ENCODE results near the gene SGPL1.

GRCh38 chr10:70866424-70866823 lies 50.7 kb downstream of the SGPL1 start:
- no peak for TF ChIP-seq EZH2 (IDR thresholded peaks at IDR 0.05; ENCODE audit: low read length)
- TF ChIP-seq, protein P1, sequence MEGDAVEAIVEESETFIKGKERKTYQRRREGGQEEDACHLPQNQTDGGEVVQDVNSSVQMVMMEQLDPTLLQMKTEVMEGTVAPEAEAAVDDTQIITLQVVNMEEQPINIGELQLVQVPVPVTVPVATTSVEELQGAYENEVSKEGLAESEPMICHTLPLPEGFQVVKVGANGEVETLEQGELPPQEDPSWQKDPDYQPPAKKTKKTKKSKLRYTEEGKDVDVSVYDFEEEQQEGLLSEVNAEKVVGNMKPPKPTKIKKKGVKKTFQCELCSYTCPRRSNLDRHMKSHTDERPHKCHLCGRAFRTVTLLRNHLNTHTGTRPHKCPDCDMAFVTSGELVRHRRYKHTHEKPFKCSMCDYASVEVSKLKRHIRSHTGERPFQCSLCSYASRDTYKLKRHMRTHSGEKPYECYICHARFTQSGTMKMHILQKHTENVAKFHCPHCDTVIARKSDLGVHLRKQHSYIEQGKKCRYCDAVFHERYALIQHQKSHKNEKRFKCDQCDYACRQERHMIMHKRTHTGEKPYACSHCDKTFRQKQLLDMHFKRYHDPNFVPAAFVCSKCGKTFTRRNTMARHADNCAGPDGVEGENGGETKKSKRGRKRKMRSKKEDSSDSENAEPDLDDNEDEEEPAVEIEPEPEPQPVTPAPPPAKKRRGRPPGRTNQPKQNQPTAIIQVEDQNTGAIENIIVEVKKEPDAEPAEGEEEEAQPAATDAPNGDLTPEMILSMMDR (optimal IDR thresholded peaks at IDR 0.05 in 1 of 3, IDR thresholded peaks at IDR 0.05 in 1 of 3, conservative IDR thresholded peaks at IDR 0.05 in 1 of 3; ENCODE audit: extremely low read depth in 1 of 3, insufficient read depth in 2 of 3, low read length in 3 of 3) = no peak
